GM10266 (cell line): ENCODE data around the gene CAMK1D.

ENCODE experiments used
- DNase-seq: peaks from one replicate; pipeline ENCODE4 v3.0.0; 2012; ENCODE audit errors: extremely low spot score
- CTCF ChIP-seq: IDR thresholded peaks from 2 replicates; pipeline ENCODE4 v1.5.1; 2012; ENCODE audit warnings: mild to moderate bottlenecking, low read depth; ENCODE audit not compliant: control insufficient read depth, insufficient read depth; ENCODE audit errors: missing control alignments

CAMK1D gene

DNA sequence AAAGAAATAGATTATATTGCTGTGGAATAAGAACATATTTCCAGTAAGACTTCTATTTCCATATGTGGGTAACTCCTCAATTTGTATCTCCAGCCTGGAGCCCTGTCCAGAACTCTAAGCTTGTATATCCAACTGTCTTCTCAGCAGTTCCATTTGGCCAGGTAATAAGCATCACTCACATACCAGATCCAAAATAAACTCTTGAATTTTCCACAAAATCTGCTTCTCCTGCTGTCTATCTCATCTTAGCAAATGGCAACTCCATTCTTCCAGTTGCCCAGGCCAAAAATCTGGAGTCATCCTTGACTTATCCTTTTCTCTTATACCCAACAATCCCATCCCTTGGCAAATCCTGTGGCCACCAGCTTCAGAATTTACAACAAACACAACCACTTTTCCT lies 325.8 kb downstream of the CAMK1D start:
- no peak for DNase-seq
- TF ChIP-seq CTCF = no peak

GRCh38 chr10:12679636-12680035 lies 330.3 kb downstream of the CAMK1D start:
- DNase-seq = no peak

DNA sequence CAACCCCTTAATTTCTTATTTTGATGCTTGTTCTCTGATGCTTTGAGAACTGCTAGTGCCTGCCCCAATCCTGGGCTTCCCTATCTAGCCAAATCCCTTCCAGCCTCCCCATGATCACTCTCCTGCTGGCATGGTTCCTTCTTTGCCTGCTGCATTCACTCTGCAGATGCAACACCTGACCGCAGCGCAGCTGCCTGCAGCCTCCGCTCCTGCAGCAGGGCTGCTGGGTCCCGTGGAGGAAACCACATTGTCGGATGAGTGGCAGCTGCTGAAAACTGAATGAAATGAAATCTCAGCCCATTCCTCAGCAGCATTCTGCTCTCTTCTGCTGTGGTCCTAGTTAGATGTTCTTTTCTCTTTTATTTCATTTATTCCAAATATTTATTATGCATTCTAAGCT lies 331.9 kb downstream of the CAMK1D start:
- DNase-seq = no peak
- no peak for TF ChIP-seq CTCF

More at GRCh38 chr10:12679636-12680035, 330.3 kb downstream of the CAMK1D start:
- TF ChIP-seq CTCF = no peak

DNA sequence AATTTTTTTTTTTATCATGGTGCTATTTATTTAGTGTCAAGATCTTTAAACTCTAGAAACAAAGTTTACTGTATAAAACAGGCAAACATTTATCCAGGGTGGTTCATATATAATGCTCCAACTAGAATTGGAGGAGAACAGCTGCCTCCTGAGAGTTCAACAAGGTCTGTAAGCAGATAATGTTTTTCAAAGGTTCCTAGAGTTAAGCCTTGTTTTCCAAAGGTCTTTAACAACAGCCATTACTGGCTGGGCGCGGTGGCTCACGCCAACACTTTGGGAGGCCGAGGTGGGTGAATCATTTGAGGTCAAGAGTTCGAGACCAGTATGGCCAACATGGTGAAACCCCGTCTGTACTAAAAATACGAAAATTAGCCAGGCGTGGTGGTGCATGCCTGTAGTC lies 335.4 kb downstream of the CAMK1D start:
- DNase-seq = no peak
- no peak for TF ChIP-seq CTCF

DNA sequence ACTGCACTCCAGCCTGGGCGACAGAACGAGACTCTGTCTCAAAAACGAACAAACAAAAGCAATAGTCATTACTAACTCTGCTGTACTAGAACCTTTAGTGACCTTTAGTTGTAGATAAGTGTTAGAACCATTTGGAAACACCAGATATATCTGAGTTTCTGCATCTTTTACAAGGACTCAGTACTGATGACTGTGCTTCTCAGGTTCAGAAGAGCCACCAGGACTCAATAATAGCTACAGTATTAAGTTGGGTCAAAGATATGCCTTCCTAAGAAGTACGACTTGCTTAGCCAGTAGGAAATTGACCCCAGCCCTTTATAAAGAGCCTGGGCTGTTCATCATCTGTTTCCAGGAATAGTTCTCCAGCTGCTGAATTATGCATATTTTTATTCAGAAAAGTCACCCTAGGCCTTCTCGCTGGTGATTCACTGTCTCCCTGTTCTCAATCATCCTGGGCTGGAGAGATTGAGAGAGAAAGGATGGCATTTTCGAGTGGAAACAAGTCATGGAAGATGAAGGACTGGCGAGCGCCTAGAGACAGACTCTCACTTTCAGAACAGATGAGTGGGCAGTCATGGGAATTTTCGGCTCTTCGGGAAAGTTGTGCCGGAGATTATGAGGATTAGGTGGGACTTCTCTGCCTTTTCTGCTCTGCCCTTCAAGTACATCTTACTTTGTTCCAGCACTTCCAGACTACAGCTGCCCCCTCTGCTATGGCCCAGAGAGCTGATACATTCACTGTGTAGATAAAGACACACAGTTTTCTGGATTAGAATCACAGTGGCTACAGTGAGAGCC lies 336.1 kb downstream of the CAMK1D start:
- no peak for TF ChIP-seq CTCF
- no peak for DNase-seq

GRCh38 chr10:12687996-12688395 lies 338.6 kb downstream of the CAMK1D start:
- TF ChIP-seq CTCF = no peak
- DNase-seq = no peak

- no peak for DNase-seq
- TF ChIP-seq CTCF = no peak
These were observed 340.5 kb downstream of the CAMK1D start for GRCh38 chr10:12689893-12690292.
